ENCODE measurements around the gene NELFB.

The NELFB gene

DNA sequence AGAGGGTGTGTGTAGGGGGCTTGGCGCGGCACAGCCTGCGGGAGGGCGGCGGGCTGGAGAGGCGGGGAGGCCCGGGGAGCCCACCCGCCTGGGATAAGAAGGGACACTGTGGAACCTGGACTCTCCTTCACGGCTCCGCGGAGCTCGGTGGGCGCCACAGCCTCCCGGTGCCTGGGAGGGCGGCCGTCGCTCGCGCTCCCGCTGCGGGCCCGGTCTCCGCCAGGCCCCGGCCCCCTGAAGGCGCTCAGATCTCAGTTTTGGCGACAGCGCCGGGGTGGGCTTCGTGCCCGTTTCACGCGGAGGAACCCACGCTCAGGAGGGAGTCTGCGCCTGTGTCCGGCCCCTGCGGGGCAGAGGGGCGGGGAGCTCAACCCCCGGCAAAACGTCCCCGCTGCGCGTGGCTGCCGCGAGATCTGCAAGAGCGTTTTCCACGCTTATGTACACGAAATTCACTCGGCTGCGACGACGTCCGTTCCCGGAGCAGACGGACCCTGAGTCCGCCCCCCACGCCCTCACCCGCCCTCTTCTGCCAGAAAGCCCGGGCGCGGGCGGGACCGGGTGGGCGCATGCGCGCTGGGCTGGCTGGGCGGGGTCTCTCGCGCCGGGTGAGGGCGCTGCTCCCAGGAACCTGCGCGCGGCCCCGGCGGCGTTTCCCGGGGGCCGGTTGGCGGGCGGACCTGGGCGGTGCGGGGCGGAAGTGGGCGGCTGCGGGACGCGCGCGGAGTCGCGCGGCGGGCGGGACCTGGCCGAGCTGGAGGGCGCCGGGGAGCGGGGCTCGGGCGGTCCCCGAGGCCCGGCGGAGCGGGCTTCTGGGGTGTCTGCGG is at the start of gene NELFB:
NELFB (plus strand) TSS at position 704 of the 824 bp plus-strand sequence.
- DNase-seq (ENCODE audit: low read depth in 3 of 3) = peak; percentile 86 to 96 (median 96)

DNA sequence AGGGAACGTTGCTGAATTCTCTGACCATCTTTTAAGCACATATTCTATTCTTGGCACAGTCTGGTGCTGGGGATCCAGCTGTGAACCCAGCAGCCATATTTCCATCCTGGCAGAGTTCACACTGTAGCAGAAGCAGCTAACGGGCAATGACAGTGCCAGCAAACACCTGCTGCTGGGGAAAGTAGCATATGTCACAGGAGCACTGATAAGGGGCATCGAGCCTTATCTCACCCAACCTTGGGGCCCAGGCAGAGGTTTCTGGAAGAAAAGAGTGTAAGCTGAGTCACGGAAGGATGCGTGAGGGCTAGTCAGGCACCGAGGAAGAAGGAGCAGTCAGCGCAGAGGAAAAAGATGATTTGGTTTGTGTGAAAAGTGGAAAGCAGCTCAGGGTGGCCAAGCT is 48.5 kb upstream of the NELFB start:
- no peak for DNase-seq (ENCODE audit: low read depth in 3 of 3)

- DNase-seq (ENCODE audit: low read depth in 3 of 3) = no peak
Measured at GRCh38 chr9:137211532-137211931, 43.6 kb upstream of the NELFB start.

DNA sequence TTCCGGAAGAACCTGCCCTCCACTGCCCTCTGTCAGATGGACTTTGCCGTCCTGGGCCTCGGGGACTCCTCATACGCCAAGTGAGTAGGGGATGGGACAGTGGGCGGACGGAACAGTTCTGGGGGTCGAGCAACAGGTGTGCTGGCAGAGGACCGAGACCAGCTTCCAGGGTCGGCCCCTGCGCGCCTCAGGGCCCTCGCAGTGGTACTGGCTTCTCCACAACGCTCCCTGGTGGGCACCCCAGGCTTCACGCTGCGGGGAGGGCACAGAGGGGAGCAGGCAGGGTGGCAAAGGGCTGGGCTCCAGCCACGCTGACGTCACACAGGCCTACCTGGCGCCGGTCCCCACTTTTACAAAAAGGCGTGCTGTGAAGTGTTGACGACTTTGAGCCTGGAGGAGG is 42.6 kb upstream of the NELFB start:
- no peak for DNase-seq (ENCODE audit: low read depth in 3 of 3)

DNA sequence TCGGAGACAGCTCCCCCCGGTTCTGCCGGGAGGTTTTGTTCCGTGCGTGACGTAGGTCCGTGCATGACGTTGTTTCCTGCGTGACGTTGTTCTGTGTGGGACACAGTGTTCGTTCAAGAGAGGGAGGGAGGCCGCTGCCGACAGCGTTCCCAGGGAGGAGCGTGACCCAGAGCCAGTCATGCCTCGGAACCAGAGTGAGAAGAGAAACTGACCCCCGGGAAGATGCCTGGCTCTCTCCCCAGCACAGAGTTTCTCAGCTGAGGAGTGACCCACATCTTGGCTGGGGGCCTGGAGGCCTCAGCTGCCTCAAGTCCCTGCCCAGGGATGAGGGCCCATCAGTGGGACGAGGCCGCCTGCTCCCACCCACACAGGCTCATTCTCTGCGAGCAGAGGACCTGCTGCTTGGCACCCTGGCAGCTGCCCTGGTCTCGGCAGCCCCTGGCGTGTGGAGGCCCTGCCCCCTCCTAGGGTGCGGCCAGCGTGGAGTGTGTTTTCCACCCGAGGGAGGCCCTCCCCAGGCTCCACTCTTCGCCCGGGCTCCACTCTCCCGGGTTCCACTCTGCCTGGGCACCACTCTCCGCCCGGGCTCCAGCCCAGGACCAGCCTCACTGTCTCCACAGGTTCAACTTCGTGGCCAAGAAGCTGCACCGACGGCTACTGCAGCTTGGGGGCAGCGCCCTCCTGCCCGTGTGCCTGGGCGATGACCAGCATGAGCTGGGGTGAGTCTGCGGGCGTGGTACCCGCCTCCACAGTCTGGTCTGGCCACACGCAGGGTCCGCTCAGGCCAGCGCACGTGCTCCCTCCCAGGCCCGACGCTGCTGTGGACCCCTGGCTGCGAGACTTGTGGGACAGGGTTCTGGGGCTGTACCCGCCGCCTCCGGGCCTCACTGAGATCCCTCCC is 41.7 kb upstream of the NELFB start:
- DNase-seq (ENCODE audit: low read depth in 3 of 3) = no peak

DNA sequence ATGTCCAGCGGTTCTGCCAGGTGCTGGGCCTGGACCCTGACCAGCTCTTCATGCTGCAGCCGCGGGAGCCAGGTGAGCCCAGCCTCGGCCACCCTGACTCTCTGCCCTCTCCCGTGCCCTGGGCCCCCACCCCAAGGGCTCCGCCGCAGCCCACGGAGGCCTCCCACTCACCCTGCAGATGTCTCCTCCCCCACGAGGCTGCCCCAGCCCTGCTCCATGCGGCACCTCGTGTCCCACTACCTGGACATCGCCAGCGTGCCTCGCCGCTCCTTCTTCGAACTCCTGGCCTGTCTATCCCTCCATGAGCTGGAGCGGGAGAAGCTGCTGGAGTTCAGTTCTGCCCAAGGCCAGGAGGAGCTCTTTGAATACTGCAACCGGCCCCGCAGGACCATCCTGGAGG is 40.5 kb upstream of the NELFB start:
- DNase-seq (ENCODE audit: low read depth in 3 of 3) = no peak

- no peak for DNase-seq (ENCODE audit: low read depth in 3 of 3)
Measured at GRCh38 chr9:137215196-137215986, 39.7 kb upstream of the NELFB start.

- no peak for DNase-seq (ENCODE audit: low read depth in 3 of 3)
Measured at GRCh38 chr9:137216188-137216965, 38.8 kb upstream of the NELFB start.

- DNase-seq (ENCODE audit: low read depth in 3 of 3) = no peak
Measured at GRCh38 chr9:137217276-137218211, 37.6 kb upstream of the NELFB start.

- DNase-seq (ENCODE audit: low read depth in 3 of 3) = no peak
Measured at GRCh38 chr9:137218212-137218753, 36.8 kb upstream of the NELFB start.

- no peak for DNase-seq (ENCODE audit: low read depth in 3 of 3)
Measured at GRCh38 chr9:137218754-137219271, 36.3 kb upstream of the NELFB start.

GRCh38 chr9:137219757-137220316 is 35.3 kb upstream of the NELFB start:
- no peak for DNase-seq (ENCODE audit: low read depth in 3 of 3)

- no peak for DNase-seq (ENCODE audit: low read depth in 3 of 3)
Measured at GRCh38 chr9:137220317-137221094, 34.6 kb upstream of the NELFB start.

GRCh38 chr9:137221095-137221505 is 34.0 kb upstream of the NELFB start:
- DNase-seq (ENCODE audit: low read depth in 3 of 3) = no peak

DNA sequence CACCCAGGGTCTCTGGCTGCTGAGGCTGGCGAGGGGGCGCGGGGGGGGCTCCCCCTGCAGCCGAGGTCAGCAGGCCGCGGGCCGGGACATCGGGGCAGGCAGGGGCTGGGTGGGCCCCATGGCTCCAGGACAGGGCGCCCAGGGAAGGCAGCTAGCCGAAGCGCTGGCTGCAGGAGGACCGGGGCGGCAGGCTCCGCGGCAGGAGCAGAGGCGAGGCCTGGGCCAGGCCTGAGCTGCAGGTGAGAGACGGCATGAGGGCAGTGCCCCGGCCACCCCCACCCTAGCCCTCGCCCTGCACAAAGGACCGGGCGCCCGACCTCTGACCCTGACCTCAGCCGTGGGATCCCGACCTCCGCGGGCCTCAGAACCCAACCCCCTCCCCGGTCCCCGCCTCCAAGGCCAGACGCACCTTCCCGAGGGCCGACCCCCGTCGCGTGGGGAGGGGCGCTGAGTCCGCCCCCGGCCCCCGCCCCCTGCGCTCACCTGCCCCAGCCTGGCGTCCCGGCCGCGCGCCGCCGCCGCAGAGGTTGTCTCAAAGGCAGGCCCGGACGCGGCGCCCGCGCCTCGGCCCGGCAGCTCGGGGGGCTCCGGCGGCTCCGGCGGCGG is 33.5 kb upstream of the NELFB start:
- no peak for DNase-seq (ENCODE audit: low read depth in 3 of 3)

GRCh38 chr9:137222190-137223077 is 32.7 kb upstream of the NELFB start, which contains the start of gene RNF208:
Gene RNF208, minus strand, starts transcription at chr9:137222240. Its CDS starts 1,028 bp downstream, at chr9:137221212.
- no peak for DNase-seq (ENCODE audit: low read depth in 3 of 3)
